ENCODE results near the gene SLC25A41. TPM values are rescaled to one million over a fixed set of nuclear protein-coding genes. Genes with fewer than 3 reads are reported as not detected.

SLC25A41 gene
- total and polyA plus RNA-seq, 2 donors (not counting 1 experiment from before 2014, with no cell fraction given): 0.30 to 0.48 TPM

GRCh38 chr19:6480848-6481415 lies 47.4 kb upstream of the SLC25A41 start:
- peak overlapping the region; percentile 89 to 95 for H3K27ac ChIP-seq (ENCODE audit: low read length in 2 of 2)
- H3K79me2 ChIP-seq (ENCODE audit: control insufficient read depth, insufficient read depth, low read length): peaks cover 51% of the 10 kb centered on the region
- peak overlapping the region; percentile 88 for H3K4me2 ChIP-seq (replicated peaks; ENCODE audit: low read depth, low read length, poor library complexity, severe bottlenecking)
- peaks cover 26% of the 10 kb centered on the region for H3K4me1 Mint-ChIP-seq
- peak overlapping the region; percentile 96 for H2AFZ ChIP-seq (ENCODE audit: insufficient read depth, low read depth, low read length, poor library complexity, severe bottlenecking)
- ATAC-seq (ENCODE audit: low read depth) (peak; percentile 4), DNase-seq (peak; percentile 16)
- 15% methylated on average over 8 of the region's 10 CpGs for WGBS (ENCODE audit: insufficient coverage)
- peaks cover 13% of the 10 kb centered on the region for H4K20me1 ChIP-seq (ENCODE audit: control insufficient read depth, insufficient read depth, low read length, poor library complexity, severe bottlenecking)
- H3K9ac ChIP-seq (ENCODE audit: low read length): peak overlapping the region; percentile 98
- POLR2A ChIA-PET: interaction anchor here (0.5 to 1.7 kb wide), 12 partner anchors 12 to 264 kb away, joined by 3 to 9 read pairs (median 4); partner anchors contain the start of genes CRB3 and SLC25A23
- H3K27me3 ChIP-seq (replicated peaks in 1 of 4; ENCODE audit: control extremely low read depth in 1 of 4, control insufficient read depth in 3 of 4, insufficient read depth in 4 of 4, low read length in 3 of 4): no peaks in the 10 kb centered on the region
- peaks cover 13 to 23% of the 10 kb centered on the region in 2 donors for H3K4me1 ChIP-seq (ENCODE audit: control insufficient read depth in 2 of 2, insufficient read depth in 2 of 2, low read length in 2 of 2)
- H3K36me3 ChIP-seq (replicated peaks in 1 of 2; ENCODE audit: control extremely low read depth in 1 of 2, control insufficient read depth in 1 of 2, extremely low read depth in 1 of 2, insufficient read depth in 2 of 2, low read length in 1 of 2): peaks cover 0 to 34% of the 10 kb centered on the region in 2 experiments
- intact Hi-C loops (cut with micrococcal nuclease): loop anchor here (2.0 to 5.0 kb wide), 2 partner anchors 36 to 109 kb away; partner anchors contain the start of gene ALKBH7
- CTCF ChIA-PET: interaction anchor here (0.6 to 2.3 kb wide), 11 partner anchors 10 to 873 kb away, joined by 3 to 8 read pairs (median 3); partner anchors contain the start of gene TUBB4A
- no peaks in the 10 kb centered on the region for H3K9me3 Mint-ChIP-seq (ENCODE audit: insufficient read depth)
- H3K4me3 Mint-ChIP-seq: peak overlapping the region; percentile 98
- H3K9me3 ChIP-seq (ENCODE audit: control extremely low read depth in 1 of 3, control insufficient read depth in 2 of 3, insufficient read depth in 1 of 3, low read length in 2 of 3): peaks cover 0 to 11% (median 0%) of the 10 kb centered on the region in 3 donors
- H3K27ac Mint-ChIP-seq: peak overlapping the region; percentile 95
- peak overlapping the region; percentile 61 to 97 (median 73) for H3K4me3 ChIP-seq (ENCODE audit: control extremely low read depth in 1 of 5, extremely low read depth in 1 of 5, insufficient read depth in 1 of 5, low read depth in 2 of 5, low read length in 4 of 5)
- no peaks in the 10 kb centered on the region for H3K27me3 Mint-ChIP-seq
- no peak for TF ChIP-seq EZH2 (IDR thresholded peaks at IDR 0.05; ENCODE audit: borderline replicate concordance, insufficient read depth, low read depth, low read length, poor library complexity, severe bottlenecking)
- TF ChIP-seq, protein P1, sequence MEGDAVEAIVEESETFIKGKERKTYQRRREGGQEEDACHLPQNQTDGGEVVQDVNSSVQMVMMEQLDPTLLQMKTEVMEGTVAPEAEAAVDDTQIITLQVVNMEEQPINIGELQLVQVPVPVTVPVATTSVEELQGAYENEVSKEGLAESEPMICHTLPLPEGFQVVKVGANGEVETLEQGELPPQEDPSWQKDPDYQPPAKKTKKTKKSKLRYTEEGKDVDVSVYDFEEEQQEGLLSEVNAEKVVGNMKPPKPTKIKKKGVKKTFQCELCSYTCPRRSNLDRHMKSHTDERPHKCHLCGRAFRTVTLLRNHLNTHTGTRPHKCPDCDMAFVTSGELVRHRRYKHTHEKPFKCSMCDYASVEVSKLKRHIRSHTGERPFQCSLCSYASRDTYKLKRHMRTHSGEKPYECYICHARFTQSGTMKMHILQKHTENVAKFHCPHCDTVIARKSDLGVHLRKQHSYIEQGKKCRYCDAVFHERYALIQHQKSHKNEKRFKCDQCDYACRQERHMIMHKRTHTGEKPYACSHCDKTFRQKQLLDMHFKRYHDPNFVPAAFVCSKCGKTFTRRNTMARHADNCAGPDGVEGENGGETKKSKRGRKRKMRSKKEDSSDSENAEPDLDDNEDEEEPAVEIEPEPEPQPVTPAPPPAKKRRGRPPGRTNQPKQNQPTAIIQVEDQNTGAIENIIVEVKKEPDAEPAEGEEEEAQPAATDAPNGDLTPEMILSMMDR (IDR thresholded peaks at IDR 0.05): no peak

- Mint-ChIP-seq H3K27ac (peak overlapping the region; percentile 69), H3K4me1 (peaks cover 26% of the 10 kb centered on the region), H3K4me3 (peak overlapping the region; percentile 69), H3K27me3 (no peaks in the 10 kb centered on the region), H3K9me3 (ENCODE audit: insufficient read depth) (no peaks in the 10 kb centered on the region)
- Histone ChIP-seq H3K79me2 (ENCODE audit: control insufficient read depth, insufficient read depth, low read length) (peaks cover 51% of the 10 kb centered on the region), H3K36me3 (replicated peaks in 1 of 2; ENCODE audit: control extremely low read depth in 1 of 2, control insufficient read depth in 1 of 2, extremely low read depth in 1 of 2, insufficient read depth in 2 of 2, low read length in 1 of 2) (peaks cover 0 to 45% of the 10 kb centered on the region in 2 experiments), H3K4me3 (ENCODE audit: control extremely low read depth in 1 of 5, extremely low read depth in 1 of 5, insufficient read depth in 1 of 5, low read depth in 2 of 5, low read length in 4 of 5) (no peak overlapping the region), H3K9me3 (ENCODE audit: control extremely low read depth in 1 of 3, control insufficient read depth in 2 of 3, insufficient read depth in 1 of 3, low read length in 2 of 3) (peaks cover 0 to 11% (median 0%) of the 10 kb centered on the region in 3 donors), H3K4me1 (ENCODE audit: control insufficient read depth in 2 of 2, insufficient read depth in 2 of 2, low read length in 2 of 2) (peaks cover 13 to 23% of the 10 kb centered on the region in 2 donors), H3K4me2 (replicated peaks; ENCODE audit: low read depth, low read length, poor library complexity, severe bottlenecking) (peak overlapping the region; percentile 1), H4K20me1 (ENCODE audit: control insufficient read depth, insufficient read depth, low read length, poor library complexity, severe bottlenecking) (peaks cover 17% of the 10 kb centered on the region), H3K9ac (ENCODE audit: low read length) (no peak overlapping the region), H3K27ac (ENCODE audit: low read length in 2 of 2) (no peak overlapping the region), H3K27me3 (replicated peaks in 1 of 4; ENCODE audit: control extremely low read depth in 1 of 4, control insufficient read depth in 3 of 4, insufficient read depth in 4 of 4, low read length in 3 of 4) (no peaks in the 10 kb centered on the region), H2AFZ (ENCODE audit: insufficient read depth, low read depth, low read length, poor library complexity, severe bottlenecking) (no peak overlapping the region)
- DNase-seq (no peak), ATAC-seq (ENCODE audit: low read depth) (no peak)
- 87% methylated on average over 2 of the region's 7 CpGs for WGBS (ENCODE audit: insufficient coverage)
- intact Hi-C loops (cut with micrococcal nuclease): loop anchor here (2.0 to 5.0 kb wide), 2 partner anchors 37 to 108 kb away; partner anchors contain the start of gene ALKBH7
- ChIA-PET POLR2A (interaction anchor here (0.6 kb wide), 1 partner anchor 382 kb away, joined by 4 read pairs; no protein-coding TSS in a partner anchor), CTCF (no interaction called here)
- no peak for TF ChIP-seq EZH2 (IDR thresholded peaks at IDR 0.05; ENCODE audit: borderline replicate concordance, insufficient read depth, low read depth, low read length, poor library complexity, severe bottlenecking)
- TF ChIP-seq, protein P1 (IDR thresholded peaks at IDR 0.05): no peak
These were observed 46.4 kb upstream of the SLC25A41 start for GRCh38 chr19:6479836-6480398.

Measured in B cell (primary cell).